Thyroid gland (tissue), 4 donors: ENCODE results near the gene AK2.

Source experiments
- CTCF ChIP-seq, 6 experiments: fragments of 200-600 bp in 3 of 6; fragments of 450-650 bp in 3 of 6; sonication (generic) in 3 of 6; IDR thresholded peaks; one replicate each; pipeline ENCODE4 v1.5.1; 2016 to 2019; ENCODE audit warnings: antibody characterized with exemption in 6 of 6, mild to moderate bottlenecking in 2 of 6, inconsistent platforms in 1 of 6, moderate library complexity in 1 of 6
- POLR2A ChIP-seq, 2 donors: fragments of 450-650 bp; IDR thresholded peaks; one replicate each; pipeline ENCODE4 v1.6.1; 2017; ENCODE audit warnings: antibody characterized with exemption in 2 of 2, mild to moderate bottlenecking in 2 of 2, moderate library complexity in 1 of 2

GRCh38 chr1:32963746-32964460 lies 72.8 kb downstream of the AK2 start:
- no peak for TF ChIP-seq CTCF (IDR thresholded peaks at IDR 0.05)
- peak in 1 of 2 donors; percentile 34 for TF ChIP-seq POLR2A (IDR thresholded peaks at IDR 0.05)
